GM12892 (cell line): ENCODE results near the gene SP4. TPM values are rescaled to one million over a fixed set of nuclear protein-coding genes. Genes with fewer than 3 reads are reported as not detected.
A peak's percentile ranks its signal among the peaks of the same experiment; 100 is the strongest.

Experiments used
- DNase-seq: peaks from one replicate; pipeline ENCODE4 v3.0.0; 2011; ENCODE audit not compliant: insufficient read length
- FAIRE-seq: peaks from 2 replicates; lab custom pipeline; 2011; peaks lifted over from hg19 to GRCh38; lab: Jason Lieb, UNC
- POLR2A ChIP-seq: IDR thresholded peaks from 2 replicates; pipeline ENCODE4 v1.6.1; 2011; ENCODE audit warnings: low read depth, low read length, control low read depth
- POLR2AphosphoS5 ChIP-seq: IDR thresholded peaks from 2 replicates; pipeline ENCODE4 v1.6.1; 2011; ENCODE audit warnings: low read depth, low read length, control low read depth
- TAF1 ChIP-seq: IDR thresholded peaks from 2 replicates; pipeline ENCODE4 v1.6.1; 2011; ENCODE audit warnings: low read depth, mild to moderate bottlenecking, control low read depth, low read length, borderline replicate concordance
- polyA plus RNA-seq: library from polyadenylated mRNA; unstranded; fragments of >200 nt; gene quantifications from one replicate; pipeline ENCODE4 v1.2.1, GENCODE V29; 2012; ENCODE audit warnings: missing spikeins, inconsistent platforms; ENCODE audit not compliant: missing spikeins

The SP4 gene
- polyA plus RNA-seq: 6.4 TPM

DNA sequence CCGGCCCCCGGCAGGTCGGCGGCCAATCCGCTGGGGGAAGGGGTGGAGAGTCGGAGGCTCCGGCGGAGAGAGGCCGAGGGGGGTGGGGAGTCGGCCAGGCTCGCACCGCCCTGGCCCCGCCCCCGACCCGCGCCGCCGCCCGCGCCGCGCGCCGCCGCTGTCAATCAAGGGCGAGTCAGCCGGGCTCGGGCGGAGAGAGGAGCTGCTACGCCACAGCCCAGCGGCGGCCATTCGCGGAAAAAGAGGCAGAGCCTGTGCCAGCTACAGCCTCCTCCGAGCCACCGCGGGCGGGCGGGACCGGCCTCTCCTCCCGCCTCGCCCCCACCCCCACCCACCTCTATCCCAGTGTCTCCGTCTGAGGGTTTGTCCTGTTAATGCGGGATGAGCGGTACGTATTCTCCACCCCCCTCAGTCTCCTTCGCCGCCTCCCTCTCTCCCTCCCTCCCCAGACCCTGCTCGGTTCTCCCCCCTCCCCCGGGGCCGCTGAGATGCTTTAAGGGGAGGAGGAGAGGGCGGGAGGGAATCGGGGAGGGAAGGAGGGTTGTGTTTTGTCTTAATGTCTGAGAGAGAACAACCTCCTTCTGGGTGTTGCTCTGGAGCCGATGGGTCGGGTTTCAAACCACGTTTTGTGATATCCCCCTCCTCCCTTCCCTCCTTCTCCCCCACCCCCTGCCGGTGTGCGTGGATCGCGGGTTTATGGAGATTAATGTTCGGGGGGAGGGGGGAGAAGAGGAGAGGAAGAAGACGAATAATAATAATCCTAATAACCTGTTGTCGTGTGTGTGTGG, at the start of gene SP4:
Gene SP4 (plus strand): TSS at position 213 of the 788 bp plus-strand sequence. CDS start 169 bp downstream, at position 382.
- peak; percentile 88 for FAIRE-seq
- TF ChIP-seq POLR2A (no peak; the same call in 1 of the 2 replicates), POLR2AphosphoS5 (no peak), TAF1 (0 out of 2 replicates have a peak, but pooled peaks have one; percentile 31)
- DNase-seq: peak; percentile 82

DNA sequence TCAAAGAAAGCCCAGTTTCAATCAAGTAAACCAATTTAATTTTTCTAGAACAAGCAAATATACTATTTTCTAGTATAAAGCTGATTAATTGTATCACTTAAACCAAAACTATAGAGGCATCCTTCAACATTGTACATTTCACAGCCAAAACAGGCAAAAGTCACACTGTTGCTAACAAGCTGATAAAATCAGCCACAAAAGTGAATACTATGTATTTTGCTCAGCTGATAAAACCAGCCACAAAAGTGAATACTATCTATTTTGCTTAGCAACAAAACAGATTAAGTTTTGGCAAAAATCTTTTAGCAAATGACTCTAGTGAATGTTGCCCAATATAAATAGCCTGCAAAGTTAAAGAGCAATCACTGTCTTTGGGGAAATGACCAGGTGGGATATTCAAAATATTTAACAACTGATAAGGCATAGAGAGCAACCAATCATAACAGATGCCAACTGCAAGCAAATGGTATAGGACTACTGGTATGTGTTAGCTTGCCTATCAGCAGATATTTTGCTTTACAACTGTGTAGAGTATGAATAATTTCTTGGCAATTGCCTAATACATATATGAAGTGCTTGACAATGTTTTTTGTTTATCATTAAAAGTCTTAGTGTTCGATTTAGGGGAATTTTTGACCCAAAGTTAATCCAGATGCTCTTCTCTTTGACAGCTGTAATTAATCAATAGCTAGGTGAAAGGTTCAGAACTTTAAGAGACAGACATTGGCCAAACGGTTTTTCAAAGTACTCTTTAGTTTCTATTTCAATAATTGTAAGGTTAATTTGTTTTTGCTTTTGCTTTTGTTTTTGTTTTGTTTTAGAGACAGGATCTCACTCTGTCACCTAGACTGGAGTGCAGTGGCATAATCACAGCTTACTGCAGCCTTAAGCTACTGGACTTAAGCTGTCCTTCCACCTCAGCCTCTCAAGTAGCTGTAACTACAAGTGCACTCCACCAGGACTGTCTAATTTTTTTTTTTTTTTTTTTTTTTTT, 44.4 kb upstream of the SP4 start:
- TF ChIP-seq POLR2AphosphoS5 (no peak), POLR2A (no peak), TAF1 (no peak)
- FAIRE-seq: peak; percentile 75
- DNase-seq: no peak

DNA sequence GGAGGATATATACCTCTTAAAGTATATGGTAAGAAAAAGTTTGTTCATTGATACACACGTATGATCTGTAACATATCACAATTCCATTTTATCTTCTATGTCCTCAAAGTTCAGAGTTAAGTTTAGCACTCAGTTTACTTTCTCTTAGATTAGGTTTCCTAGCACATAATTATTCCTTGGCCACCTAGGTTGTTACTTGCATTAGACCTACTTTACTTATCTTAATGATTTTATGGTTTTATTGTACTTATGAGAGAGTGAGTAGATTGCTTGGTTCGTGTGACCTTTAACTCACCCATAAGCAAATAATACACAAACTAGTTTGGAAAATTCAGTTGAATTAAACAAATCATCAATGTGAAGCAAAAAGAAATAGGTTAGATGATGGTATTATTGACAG, 33.9 kb upstream of the SP4 start:
- DNase-seq (no peak), FAIRE-seq (no peak)
- TF ChIP-seq POLR2AphosphoS5 (no peak), POLR2A (no peak), TAF1 (no peak)

DNA sequence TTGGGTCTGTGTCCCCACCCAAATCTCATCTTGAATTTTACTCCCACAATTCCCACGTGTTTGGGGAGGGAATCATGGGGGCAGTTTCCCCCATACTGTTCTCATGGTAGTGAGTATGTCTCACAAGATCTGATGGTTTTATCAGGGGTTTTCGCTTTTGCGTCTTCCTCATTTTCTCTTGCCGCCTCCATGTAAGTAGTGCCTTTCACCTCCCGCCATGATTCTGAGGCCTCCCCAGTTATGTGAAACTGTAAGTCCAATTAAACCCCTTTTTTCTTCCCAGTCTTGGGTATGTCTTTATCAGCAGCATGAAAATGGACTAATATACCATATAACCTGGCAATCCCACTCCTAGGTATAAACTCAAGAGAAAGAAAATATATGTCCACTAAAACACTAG, 25.9 kb upstream of the SP4 start:
- DNase-seq (no peak), FAIRE-seq (no peak)
- TF ChIP-seq POLR2A (no peak), TAF1 (no peak), POLR2AphosphoS5 (no peak)

DNA sequence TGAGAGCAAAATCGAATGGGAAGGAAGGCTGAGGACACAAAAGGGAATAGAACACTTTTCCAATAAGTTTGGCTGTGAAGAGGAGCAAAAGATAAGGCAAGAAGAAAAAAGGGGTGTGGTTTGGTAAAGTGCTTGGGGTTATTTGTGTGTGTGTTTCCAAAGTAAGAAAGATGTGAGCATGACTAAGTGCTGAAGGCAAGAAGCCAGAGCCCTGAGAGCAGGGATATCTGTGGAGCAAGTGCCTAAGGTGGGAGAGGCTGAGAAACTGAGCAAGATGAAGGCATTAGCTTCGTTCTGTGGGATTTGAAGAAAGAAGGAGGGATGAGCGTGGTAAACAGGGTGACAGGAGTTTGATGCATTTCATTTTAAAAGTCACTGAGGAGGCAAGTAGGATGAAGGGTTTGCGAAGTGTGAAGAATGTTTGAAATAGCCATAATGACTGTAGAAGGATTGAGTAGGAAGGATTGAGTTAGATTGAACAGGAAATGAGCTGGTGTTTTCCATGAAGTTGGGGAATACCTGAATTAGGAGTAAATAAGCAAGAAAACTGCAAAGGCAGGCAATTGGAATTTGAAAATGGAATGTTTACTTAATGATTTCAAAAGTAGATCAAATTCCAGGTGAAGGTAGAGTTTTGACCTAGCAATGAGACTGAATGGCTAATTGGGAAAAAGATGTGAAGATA, 19.9 kb upstream of the SP4 start:
- DNase-seq (no peak), FAIRE-seq (no peak)
- TF ChIP-seq TAF1 (no peak), POLR2A (no peak), POLR2AphosphoS5 (no peak)

DNA sequence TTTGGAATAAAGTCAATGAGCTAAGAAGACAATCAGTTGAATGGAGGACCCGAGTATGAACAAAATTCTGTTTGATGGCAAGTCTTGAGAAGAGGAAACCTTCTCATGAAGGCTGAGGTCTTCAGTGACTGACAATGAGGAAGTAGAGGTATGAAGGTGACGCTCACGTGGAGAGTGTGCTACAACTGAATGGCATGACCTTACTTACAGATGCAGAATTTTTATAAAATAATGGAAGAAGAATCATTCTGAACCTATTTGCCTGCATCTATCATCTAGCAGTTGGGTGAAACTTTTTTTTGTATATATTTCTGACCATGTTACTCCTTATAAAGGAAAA, 19.4 kb upstream of the SP4 start:
- no peak for FAIRE-seq
- no peak for DNase-seq
- TF ChIP-seq POLR2A (no peak), POLR2AphosphoS5 (no peak), TAF1 (no peak)

DNA sequence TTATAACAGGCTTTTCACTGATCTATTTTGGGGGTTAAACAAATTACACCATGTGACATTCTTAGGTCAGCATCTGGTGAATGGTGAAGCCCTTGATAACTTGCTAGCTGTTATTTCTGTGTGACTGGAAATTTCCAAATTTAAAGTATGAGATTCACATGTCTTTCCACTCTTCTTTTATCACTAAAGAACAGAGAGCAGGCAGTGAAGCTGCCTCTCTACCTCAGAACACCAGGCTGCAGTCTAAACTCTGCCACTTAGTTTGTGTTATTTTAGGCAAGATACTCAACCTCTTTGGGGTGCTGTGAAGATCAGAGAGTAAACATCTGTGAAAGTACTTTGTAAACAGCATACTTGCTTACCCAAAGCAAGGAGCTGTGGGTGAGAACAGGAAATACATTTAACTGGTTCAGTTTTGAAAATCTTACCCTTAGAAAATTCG, 15.5 kb upstream of the SP4 start:
- DNase-seq (no peak), FAIRE-seq (peak; percentile 77)
- no peak for TF ChIP-seq POLR2AphosphoS5
- no peak for TF ChIP-seq TAF1

DNA sequence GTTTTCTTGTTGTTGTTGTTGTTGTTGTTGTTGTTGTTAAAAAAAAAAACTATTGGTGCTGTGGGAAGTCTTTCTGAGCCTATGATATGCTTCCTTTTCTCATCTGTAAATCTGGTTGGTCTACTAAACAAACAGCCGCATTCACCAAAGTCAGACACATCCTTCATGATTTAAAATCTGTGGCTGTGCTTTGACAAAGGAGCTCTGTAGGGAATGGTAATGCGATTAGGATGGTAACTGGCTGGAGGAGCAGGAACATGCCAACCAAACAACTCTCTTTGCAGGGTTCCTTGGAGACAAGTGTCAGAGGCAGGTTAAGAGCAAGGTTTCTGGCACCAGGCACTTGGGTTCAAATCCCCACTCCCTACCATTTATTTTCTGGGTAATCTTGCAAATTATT, 14.9 kb upstream of the SP4 start:
- DNase-seq (no peak), FAIRE-seq (peak; percentile 68)
- TF ChIP-seq TAF1 (no peak), POLR2AphosphoS5 (no peak), POLR2A (no peak)

DNA sequence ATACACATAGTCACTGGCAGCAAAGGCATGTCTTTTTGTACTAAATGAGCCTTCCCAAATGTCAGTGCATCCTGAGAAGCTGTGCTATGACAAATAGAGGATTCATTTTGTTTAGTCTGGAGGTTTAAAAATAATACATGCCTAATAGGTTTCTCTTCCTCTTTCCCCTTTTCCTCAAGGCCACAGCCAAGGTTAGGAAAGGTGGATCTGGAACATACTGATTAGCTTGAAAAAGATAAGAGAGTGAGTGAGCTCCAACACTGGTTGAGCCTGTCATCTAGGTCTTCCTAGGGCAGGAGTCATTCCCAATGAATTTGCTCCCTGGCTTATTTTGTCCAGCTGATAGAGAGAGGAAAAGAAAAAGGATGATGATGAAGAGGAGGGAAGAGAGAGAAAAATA, 14.4 kb upstream of the SP4 start:
- DNase-seq (no peak), FAIRE-seq (no peak)
- TF ChIP-seq TAF1: no peak
- TF ChIP-seq POLR2AphosphoS5: no peak
- TF ChIP-seq POLR2A: no peak

DNA sequence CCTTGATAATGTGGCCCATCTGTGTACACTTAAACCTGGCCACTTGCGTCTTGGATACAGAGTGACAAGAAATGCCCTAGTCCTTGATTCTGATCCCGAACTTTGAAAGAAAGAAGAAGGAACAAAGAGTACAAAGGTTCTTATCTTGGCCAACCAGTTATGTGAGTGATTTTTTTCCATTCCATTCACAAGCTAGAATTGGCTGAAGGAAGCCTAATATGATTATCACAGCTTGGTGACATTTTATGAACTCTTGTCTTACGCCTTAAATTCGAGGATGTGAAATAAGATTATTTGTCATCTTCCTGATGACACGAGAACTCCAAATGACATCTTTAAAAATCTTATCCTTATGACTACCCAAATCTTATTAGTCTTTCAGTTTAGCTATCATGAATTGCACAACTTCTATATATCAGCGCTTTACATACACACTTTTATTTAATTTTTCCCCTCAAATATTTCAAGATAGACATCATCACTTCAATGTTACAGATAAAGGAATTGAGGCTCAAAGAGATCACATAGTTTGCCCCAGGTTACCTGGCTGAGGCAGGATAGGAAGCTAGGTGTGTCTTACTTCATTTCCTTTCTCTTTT, 13.0 kb upstream of the SP4 start:
- FAIRE-seq (no peak), DNase-seq (no peak)
- no peak for TF ChIP-seq POLR2A
- no peak for TF ChIP-seq POLR2AphosphoS5
- no peak for TF ChIP-seq TAF1
